ENCODE data around the gene SIGLEC9.

SIGLEC9 gene

DNA sequence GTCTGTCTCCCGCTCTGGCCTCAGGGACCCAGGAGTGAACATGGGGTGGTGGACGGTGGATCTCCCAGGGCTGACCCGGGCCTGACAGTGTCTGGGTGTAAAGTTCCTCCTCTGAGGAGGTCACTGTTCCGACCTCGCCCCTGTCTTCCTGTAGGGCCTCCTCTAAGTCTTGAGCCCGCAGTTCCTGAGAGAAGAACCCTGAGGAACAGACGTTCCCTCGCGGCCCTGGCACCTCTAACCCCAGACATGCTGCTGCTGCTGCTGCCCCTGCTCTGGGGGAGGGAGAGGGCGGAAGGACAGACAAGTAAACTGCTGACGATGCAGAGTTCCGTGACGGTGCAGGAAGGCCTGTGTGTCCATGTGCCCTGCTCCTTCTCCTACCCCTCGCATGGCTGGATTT is at the start of gene SIGLEC9:
SIGLEC9 (plus strand) TSS at position 178 of the 400 bp plus-strand sequence; CDS start at position 247, 69 bp downstream.
- DNase-seq, result no peak

DNA sequence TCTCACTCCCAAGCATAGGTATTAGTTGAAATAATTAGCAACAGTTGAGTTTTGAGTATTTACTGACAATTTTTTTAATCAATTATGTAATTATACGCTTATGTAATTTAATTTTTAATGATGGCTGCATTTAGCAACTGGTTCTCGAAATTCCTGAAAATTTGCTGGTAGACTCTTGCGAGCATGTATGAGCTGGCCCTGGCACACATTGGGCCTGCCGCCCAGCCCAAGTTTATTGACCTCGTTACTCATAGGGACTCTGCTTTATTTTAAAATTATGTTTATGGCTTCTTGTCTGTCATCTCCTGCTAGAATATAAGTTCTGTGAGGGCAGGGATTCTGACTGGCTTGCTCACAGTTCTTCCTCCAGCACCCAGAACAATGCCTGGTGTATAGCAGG is 48.7 kb upstream of the SIGLEC9 start:
- no peak for DNase-seq

DNA sequence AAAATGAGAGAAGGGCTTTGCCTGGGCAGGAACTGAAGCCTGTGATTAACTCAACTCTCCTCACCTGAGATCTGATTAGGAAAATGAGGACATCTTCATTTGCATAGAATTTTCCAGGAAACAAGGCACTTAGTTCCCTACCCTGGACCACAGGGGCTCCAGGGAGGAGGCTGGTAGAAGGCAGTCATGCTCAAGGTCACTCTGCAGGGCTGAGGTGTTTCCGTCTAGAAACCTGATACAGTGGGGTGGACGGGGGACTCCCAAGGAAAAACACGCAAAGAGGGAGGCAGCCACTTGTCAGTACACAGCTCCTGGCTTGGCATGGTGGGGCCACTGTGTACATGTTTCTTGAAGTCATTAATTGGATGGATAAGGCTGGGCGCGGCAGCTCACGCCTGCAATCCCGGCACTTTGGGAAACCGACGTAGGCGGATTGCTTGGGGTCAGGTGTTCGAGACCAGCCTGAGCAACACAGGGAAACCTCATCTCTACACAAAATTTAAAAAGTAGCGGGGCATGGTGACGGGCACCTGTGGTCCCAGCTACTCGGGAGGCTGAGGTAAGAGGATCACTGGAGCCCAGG is 48.0 kb upstream of the SIGLEC9 start:
- DNase-seq, result no peak

DNA sequence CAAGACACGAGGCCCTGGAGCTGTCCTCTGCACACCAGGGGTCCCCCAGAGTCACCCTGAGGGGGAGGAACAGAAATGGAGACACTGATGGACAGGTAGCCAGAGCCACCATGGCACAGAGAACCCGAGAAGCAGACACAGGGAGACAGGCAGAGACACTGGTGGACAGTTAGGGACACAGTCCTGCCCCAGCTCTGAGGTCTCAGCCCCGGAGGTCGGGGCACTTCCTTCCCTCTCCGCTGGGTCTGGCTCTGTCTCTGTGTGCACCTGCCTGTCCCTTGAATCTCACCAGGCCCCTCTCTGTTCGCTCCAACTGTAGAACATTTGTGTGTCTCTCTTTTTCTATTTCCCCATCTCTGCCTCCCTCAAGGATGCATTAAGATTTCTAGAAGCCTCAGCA is 46.6 kb upstream of the SIGLEC9 start:
- no peak for DNase-seq

DNA sequence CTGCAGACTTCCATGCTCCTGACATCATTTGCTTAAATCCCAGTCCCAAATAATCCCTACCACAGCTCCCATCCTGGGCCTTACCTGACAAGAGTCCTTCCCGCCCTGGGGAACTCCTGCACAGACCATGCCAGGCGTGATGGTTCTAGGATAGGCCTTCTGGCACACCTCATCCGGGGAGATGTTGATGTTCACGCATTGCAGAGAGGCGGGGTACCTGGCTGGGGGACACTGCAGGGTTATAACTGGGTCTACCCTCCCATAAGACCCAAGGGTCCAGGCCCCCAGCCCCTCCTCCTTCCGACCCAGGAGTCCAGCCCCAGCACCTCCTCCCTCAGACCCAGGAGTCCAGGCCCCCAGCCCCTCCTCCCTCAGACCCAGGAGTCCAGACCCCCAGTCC is 46.0 kb upstream of the SIGLEC9 start:
- DNase-seq, result no peak

DNA sequence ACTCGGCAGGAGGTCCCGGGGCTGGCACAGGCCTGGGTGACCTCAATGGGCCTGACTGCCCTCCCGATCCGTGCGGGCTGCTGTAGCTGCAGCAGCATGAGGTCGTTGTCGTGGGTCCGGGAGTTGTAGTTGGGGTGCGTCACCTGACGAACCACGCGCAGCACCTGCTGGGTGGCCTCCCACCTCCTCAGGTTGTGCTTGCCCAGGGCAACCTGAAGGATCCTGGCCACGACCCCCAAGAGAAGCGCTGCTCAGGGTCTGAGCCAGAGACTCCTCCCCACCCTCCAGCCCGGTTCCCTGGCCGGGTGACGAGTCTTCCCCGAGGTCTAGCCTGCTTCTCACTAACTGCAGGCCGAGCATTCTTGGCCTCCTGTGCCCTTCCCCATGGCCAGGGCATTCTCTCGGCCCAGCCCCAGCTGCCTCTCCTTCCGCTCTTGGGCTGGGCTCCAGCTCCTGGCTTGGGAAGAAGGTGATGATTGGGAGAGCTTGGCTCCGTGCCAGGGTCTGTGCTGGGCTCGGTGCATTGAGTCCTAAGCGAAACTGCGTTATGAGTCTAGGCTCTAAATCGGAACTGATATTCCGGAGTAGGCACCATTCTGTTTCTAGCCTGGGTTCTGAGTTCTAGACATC is 45.1 kb upstream of the SIGLEC9 start:
- no peak for DNase-seq

DNA sequence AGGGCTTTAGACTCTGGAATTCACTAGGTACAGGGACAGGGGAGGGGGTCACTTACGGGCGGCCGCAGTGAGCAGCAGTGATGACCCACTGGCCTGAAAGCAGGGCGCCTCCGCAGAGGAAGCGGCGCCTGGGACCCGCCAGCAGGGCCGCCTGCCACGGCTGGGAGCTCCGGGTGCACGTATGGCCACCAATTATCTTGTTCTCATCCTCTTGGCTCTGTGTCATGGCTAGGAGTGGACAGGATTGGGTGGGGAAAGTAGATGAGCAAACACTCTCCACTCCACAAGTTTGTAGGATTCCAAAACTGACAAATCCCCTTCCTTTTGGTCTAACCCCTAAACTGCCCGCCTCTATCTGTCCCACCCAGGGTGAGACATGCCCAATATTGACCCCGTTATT is 43.2 kb upstream of the SIGLEC9 start:
- no peak for DNase-seq

DNA sequence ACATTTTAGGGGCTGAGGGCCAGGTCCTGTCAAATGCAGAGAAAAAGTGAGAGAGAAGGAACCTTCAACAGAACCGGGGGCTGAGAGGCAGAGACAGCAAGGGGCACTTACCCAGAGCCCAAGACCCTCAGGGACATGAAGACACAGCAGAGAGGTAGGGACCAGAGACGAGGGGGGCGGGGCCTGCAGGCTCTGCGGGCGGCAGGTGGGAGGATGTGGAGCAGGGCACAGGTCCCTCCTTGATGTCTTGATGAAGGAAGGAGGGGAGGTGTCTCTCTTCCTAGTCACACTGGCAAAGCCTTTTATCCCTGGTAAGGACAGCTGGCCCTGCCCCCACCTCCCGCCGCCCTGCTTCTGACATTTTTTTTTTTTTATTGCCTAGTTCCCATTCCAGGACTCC is 42.1 kb upstream of the SIGLEC9 start, which contains the start of gene KLK14:
KLK14 (minus strand) TSS at position 277 of the 400 bp plus-strand sequence; CDS start at position 4, 273 bp downstream.
- no peak for DNase-seq

DNA sequence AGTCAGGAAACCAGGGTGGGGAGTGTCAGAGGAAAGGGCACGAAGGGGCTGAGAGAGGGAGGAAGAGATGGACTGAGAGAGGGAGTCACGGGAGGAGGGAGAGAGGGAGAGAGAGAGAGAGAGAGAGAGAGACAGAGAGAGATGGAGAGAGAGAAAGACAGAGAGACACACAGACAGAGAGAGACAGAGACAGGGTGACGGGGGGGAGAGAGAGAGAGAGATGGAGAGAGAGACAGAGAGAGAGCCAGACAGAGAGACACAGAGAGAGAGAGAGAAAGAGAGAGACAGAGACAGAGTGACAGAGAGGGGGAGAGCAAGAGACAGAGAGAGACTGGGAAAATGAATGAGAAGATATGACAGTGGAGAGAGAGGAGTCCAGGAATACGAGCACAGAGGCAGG is 41.5 kb upstream of the SIGLEC9 start:
- DNase-seq, result no peak

DNA sequence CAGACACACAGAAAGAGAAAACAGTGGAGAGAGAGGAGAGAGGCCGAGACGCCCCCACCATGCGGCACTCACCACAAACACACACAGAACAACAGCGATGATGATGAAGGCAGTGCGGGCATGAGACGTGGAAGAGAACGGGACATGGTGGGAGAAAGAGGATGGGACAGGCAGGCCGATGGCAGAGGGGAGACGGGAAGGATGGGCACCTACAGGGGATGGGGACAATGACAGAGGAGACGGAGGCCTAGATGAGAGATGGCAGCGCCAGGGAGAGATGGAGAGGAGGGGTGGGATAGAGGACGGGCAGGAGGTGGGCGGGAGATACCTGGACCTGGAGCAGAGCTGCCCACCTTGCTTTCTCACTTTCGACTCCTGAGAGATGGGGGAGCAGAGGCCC is 40.9 kb upstream of the SIGLEC9 start:
- no peak for DNase-seq

DNA sequence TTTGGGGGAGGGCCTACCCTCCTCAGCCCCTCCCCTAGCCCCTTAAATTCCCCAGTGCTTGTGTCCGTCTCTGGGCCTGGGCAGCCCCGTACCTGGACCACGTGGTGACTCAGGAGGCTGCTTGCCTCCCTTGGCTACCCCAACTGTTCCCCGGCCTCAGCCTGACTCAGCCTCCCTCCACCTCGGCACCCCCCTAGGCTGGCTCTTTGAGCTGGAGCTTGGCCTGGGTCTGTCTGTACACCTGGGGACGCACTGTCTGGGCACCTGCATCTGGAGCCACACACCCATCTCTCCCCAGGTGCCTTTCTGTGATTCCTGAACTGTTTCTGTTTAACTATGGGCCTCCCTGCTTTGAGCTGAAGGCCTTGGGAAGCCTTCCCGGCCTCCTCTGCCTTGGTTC is 40.2 kb upstream of the SIGLEC9 start:
- DNase-seq, result no peak

DNA sequence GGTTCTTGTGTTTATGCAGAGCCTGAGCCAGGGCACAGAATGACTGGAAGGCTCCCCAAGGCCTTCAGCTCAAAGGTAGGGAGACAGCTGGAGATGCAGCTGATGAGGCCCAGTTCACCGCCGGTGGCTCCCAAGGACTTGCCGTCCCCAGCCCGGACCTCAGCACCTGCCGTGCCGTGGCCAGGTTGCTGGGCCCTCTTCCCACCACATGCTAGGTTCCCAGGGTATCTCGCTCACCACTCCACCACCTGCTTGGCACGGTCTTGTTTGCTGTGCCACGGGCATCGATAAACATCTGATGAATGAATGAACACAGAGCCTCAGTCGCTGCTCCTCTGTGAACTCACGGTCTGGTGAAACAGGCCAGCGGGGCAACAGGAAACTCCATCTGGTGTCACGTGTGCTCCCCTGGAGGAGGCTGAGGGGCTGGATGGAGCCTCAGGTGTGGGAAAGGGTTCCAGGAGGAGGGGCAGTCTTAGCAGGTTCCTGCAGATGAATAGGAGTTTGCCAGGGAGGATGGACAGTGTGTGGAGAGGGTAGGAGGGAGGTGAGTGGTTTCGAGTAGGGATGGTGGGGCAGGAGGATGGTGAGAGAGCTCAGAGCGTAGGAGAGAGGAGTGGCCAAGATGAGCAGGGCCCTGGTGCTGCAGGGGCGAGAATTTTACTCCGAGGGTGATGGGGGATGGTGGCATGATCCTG is 38.4 kb upstream of the SIGLEC9 start:
- no peak for DNase-seq

DNA sequence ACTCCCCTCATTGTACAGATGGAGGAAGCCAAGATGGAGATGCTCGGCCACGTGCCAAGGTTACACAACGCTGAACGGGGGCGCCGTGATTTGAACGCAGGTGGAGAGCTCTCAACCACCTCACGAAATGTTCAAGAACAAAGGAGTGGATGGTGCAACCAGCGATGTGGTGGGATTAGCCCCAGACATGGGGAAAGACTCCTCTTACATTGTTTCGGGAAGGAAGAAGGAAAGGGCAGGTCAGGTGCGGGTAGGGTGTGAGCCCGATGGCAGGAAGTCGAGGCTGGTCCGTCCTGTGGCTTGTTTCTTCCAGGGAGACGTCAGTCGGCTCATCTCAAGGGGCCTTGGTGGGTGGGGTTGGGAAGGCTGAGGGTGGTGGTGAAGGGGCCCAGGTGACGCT is 34.9 kb upstream of the SIGLEC9 start:
- DNase-seq, result no peak

DNA sequence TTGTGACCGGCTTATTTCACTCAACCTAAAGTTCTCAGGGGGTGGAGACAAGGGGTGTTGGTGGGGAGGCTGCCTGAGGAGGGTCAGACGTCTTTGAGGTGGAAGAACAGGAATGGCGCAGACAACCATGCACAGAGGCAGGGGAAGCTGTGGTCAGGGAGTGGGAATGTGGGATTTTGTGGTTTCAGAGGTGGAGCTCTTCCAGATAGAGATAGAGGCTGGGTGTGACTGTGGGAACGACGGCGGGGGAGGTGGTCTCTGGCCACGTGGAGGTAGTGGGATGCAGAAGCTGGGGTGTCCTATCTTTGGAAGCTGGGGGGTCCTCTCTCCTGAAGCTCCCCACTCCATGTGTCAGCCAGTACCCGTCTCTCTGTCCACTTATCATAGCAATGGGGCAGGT is 34.2 kb upstream of the SIGLEC9 start:
- DNase-seq, result no peak

DNA sequence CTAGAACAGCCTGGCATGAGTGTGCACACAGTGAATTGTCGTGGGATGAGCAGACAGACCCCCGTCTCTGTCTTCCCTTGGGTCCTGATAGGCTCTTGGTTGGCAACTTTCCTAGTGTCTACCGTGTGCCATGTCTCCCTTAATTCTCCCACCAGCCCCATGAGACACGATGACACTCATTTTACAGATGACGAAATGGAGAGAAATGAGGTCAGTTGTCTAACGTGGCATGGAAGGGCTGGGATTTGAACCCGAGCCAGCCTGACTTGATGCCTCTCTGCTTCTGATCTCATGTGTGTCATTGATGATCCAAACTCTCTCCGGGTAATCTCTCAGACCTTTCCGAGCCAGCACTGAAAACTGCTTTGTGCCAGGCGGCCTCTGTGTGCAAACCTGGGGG is 33.6 kb upstream of the SIGLEC9 start:
- DNase-seq, result no peak

DNA sequence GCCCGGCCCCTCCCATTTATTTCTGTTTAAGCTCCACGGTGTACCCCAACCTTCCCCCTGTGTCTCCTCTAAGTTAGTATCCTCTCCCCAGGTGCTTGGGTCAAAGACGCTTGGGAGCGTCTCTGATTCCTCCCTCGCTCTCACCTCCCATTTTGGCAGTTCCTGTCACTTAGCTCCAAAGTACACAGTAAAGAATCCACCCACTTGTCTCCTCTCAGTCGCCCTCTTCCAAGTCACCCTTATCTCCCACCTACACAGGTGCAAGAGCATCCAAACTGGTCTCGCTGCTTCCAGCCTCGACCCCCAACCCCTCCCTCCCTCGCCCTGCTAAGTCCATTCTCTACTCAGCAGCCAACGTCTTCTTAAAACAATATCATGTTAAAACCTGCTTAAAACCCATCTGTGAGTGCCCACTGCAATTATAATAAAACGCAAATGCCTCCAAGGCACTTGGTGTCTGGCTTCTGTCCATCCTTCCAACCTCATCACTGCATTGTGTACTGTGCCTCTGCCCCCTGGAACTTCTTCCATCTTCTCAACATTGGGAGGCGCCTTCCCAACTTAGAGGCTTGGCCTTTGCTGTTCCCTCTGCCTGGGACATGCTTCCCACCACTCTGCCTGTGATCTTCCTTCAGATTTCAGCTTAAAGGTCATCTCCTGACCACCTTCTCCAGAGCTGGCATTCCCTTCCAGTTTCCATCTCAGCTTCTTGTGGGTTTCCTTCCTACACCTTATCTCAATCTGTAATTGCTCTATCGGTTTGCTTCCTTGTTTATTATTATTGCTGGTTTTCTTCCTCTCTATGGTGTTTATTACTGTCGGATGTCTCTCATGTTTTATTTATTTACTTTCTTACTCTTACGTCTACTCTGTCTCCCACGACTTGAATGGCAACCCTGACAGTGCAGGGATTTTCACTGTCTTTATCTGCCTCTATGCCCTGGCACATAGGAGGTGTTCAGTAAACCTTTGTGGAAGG is 32.5 kb upstream of the SIGLEC9 start:
- no peak for DNase-seq

DNA sequence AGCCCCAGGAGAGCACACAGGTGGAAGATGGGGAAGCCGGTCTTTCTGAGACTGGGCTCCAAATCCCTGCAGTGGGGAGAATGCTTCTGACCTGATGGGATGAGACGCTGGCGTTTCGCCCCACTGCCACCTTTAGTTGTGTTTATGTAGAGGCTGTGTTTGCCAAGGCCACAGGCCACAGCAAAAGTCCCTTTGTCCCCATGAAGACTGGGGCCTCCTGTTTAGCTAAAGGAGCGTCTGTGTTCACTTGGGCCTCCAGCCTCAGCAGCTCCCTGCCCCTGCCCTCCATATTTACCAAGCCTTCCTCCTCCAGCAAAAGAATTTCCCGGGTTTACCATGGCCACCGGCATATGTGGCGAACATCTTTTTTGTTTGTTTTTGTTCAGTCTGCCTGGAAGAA is 31.6 kb upstream of the SIGLEC9 start:
- DNase-seq, result no peak

DNA sequence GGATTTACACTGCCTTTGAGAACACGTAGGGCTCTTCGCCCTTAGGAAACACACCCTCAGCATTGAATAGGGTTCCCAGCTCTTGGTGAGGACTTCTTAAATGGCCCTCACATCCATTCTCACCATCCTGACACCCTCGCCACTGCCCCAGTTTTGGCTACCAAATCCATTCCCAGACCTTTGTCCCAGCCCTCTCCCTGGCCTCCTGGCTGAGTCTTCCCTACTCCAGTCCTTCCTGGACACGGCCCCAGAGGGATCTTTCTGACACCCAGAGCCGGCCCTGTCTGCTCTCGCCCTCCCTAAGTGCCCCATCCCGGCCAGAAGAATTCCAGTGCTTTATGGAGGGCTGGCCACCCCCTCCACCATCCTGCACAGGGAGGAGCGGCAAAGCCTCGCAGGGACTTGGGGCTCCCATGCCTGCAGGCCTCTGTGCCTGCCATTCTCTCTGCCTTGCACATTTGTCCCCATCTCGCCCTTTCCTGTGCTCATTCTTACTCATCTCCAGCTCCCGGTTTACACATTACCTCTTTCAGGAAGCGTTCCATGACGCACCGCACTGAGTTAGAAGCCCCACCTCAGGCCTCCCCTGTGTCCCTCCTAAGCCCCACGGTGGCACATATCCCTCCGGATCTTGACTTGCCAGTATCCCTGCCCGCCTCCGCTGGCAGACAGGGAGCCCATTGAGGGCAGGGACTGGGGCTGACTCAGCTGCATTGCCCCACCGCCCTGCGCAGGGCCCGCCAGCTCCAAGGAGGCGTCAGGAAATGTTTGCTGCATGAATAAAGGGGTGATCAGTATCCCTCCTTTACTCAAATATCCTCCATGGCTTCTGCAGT is 31.0 kb upstream of the SIGLEC9 start:
- no peak for DNase-seq

DNA sequence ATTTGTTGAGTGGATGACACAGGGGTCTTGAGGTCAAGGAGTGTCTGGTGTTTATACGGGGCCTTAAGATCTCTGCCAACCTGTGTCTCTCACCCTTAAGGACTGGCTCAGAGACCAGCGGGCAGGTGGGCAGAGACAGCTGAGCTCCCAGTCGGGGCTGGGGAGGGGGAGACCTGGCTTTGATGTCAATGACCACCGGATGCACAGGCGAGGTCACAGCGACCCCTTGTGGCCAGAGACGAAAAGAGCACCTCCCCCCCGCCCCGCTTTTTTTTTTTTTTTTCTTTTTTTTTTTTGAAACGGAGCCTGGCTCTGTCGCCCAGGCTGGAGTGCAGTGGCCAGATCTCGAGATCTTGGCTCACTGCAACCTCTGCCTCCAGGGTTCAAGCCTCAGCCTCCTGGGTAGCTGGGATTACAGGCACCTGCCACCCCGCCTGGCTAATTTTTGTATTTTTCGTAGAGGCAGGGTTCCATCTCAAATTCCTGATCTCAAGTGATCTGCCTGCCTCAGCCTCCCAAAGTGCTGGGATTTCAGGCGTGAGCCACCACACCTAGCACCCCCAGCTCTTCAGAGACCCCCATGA is 29.9 kb upstream of the SIGLEC9 start:
- peak; percentile 25 for DNase-seq

DNA sequence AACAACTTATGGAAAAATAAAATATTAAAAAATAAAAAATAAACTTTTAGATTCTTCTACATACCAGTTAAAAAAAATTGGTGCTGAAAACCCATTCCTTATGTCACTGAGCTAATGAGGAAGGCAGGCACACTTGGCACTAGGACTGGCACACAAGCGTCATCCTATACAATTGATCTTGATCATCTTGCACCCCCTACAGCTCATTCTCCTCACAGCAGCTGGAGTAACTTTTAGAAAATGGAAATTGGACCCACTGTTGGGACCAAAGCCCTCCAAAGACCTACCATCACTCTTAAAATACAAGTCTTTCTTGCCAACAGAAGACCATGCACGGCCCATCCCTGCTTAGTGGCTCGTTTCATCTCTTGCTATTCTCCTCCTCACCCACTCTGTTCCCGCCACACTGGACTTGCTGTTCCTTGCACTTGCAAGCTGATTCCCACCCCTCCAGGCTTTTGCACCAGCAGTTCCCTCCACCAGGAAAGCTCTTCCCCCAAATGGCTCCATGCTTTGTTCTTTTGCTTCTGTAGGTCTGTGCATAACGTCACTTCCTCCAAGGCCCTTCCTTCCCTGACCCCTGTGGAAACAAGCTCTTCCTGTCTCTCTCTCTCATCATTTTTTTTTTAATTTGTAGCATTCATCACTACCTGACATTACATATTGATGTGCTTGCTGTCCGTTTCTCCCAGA is 28.1 kb upstream of the SIGLEC9 start:
- no peak for DNase-seq

DNA sequence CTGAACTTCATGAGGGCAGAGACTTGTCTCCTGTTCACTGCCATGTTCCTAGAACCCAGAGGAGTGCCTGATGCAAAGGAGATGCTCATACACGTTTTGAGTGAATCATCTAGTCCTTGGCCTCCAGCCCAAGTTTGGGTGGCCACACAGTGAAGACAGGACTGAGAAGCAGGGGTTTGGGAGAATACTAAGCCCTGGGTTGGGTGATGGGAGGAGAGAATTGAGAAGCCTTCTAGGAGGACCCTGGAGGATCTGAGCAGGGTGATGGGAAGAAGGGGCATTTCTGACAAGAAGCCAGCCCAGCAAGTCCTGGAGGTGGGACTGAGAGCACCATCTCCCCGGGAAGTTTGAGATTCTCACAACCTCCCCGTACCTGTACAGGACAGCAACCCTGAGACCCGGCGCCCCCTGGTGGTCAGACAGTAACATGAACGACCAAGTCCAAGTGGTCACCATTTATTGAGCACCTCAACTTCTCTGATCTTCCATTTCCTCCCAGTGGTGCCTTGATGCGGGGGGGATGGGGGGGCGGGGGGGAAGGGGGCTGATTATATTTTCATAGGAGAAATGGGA is 27.5 kb upstream of the SIGLEC9 start:
- peak; percentile 72 for DNase-seq
